Activated CD4-positive, alpha-beta T cell treated with anti-CD3 and anti-CD28 coated beads for 36 hours (primary cell): Measurements from ENCODE around the gene HYOU1. TPM values are rescaled to one million over a fixed set of nuclear protein-coding genes. Genes with fewer than 3 reads are reported as not detected.

ENCODE experiments used
- ATAC-seq: fragments of 200-7000 bp; cut with Tn5 transposase; one replicate; pipeline ENCODE4 v1.10.0; 2021; ENCODE audit warnings: mild to moderate bottlenecking, moderate library complexity
- CTCF ChIA-PET: fragments of 350-600 bp; sonication (Branson Sonifier 250); formaldehyde crosslinking; loops from one replicate; lab custom pipeline; 2021; ENCODE audit warnings: antibody characterized with exemption; lab: Charles Lee
- POLR2A ChIA-PET: fragments of 350-600 bp; sonication (Branson Sonifier 250); formaldehyde crosslinking; loops from one replicate; lab custom pipeline; 2021; ENCODE audit warnings: antibody characterized with exemption, inconsistent platforms; lab: Charles Lee
- DNase-seq: peaks from one replicate; pipeline ENCODE4 v3.0.0-alpha.2; 2020
- H3K27ac Mint-ChIP-seq: one replicate; pipeline ENCODE4 v1.8.0; 2021; ENCODE audit warnings: mixed read lengths
- H3K27me3 Mint-ChIP-seq: one replicate; pipeline ENCODE4 v1.8.0; 2021; ENCODE audit warnings: mixed read lengths
- H3K36me3 Mint-ChIP-seq: one replicate; pipeline ENCODE4 v1.8.0; 2021; ENCODE audit warnings: low read depth, mixed read lengths
- H3K4me1 Mint-ChIP-seq: one replicate; pipeline ENCODE4 v1.8.0; 2021; ENCODE audit warnings: mixed read lengths
- H3K4me3 Mint-ChIP-seq: one replicate; pipeline ENCODE4 v1.8.0; 2021; ENCODE audit warnings: mild to moderate bottlenecking, moderate library complexity, mixed read lengths
- H3K9me3 Mint-ChIP-seq: one replicate; pipeline ENCODE4 v1.8.0; 2021; ENCODE audit warnings: low read depth, mixed read lengths
- intact Hi-C, 2 experiments: fragments of 100-400 bp; cut with DNase I in 1 of 2; cut with micrococcal nuclease in 1 of 2; formaldehyde crosslinking; loops; one replicate each; pipeline versions ENCODE4 v1.14.2 to v1.15.1; 2022 to 2024; cut with DNase I, micrococcal nuclease
- total RNA-seq, 2 experiments: library from RNA; stranded (reverse); gene quantifications; one replicate each; pipeline ENCODE4 v1.2.3, GENCODE V29; 2021

The HYOU1 gene
- total RNA-seq, 2 experiments from 2014 or later, result 104 to 114 TPM

GRCh38 chr11:119085437-119085847, 28.4 kb upstream of the HYOU1 start:
- Mint-ChIP-seq H3K4me1 (peaks cover 22% of the 10 kb centered on the region), H3K36me3 (peaks cover 7% of the 10 kb centered on the region), H3K9me3 (no peaks in the 10 kb centered on the region), H3K27me3 (no peaks in the 10 kb centered on the region), H3K27ac (peak overlapping the region; percentile 92), H3K4me3 (peak overlapping the region; percentile 97)
- ChIA-PET CTCF (interaction anchor here (0.8 to 2.6 kb wide), 5 partner anchors 14 to 240 kb away, joined by 3 to 12 read pairs (median 7); partner anchors contain the start of genes DPAGT1 and VPS11), POLR2A (interaction anchor here (0.6 to 3.0 kb wide), 11 partner anchors 9 to 120 kb away, joined by 3 to 28 read pairs (median 8); partner anchors contain the start of genes C2CD2L, CBL, DPAGT1 and HINFP)
- peak; percentile 63 for DNase-seq
- ATAC-seq, result peak; percentile 37
- intact Hi-C loops, result loop anchor here (1.0 kb wide), 3 partner anchors 10 to 55 kb away; partner anchors contain the start of genes DPAGT1 (in 1 of the 2) and SLC37A4 (in 1 of the 2)

DNA sequence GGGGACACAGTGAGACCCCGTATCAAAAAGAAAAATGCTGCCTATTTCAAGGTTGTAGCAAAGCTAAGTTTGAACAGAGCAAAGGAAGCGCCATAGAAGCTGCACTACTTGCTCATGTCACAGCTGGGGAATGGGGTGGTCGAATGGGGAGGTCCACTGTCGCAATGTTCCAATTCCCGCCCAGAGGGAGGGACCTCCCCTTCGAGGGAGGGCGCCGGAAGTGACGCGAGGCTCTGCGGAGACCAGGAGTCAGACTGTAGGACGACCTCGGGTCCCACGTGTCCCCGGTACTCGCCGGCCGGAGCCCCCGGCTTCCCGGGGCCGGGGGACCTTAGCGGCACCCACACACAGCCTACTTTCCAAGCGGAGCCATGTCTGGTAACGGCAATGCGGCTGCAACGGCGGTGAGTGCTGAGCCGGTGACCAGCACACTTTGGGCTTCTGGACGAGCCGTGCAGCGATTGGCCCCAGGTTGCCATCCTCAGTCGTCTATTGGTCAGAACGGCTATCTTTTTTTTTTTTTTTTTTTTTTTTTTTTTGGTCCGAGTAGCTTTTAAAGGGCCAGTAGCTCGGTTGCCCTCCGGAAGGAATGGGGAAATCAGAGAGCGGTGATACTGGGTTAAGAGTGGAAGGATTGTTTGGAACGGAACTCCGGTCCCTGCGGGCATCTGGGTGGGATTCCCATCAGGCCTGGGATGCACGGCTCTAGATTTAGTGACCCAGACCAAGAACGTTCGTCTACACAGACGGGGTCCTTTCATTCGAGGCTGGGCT, 27.8 kb upstream of the HYOU1 start, which contains the start of gene HMBS:
Gene HMBS (plus strand): TSS at position 219 of the 774 bp plus-strand sequence. CDS start 153 bp downstream, at position 372.
- POLR2A ChIA-PET, result interaction anchor here (0.6 to 3.0 kb wide), 11 partner anchors 8 to 121 kb away, joined by 3 to 28 read pairs (median 8); partner anchors contain the start of genes C2CD2L, CBL, DPAGT1 and VPS11

GRCh38 chr11:119081682-119082260, 24.8 kb upstream of the HYOU1 start:
- DNase-seq (no peak), ATAC-seq (no peak)
- Mint-ChIP-seq H3K9me3 (no peaks in the 10 kb centered on the region), H3K27ac (peak overlapping the region; percentile 40), H3K4me1 (peaks cover 16% of the 10 kb centered on the region), H3K36me3 (peaks cover 30% of the 10 kb centered on the region), H3K4me3 (no peak overlapping the region), H3K27me3 (no peaks in the 10 kb centered on the region)
- ChIA-PET POLR2A (interaction anchor here (0.6 to 1.3 kb wide), 2 partner anchors 14 to 108 kb away, joined by 3 to 6 read pairs; a partner anchor contains a TSS), CTCF (interaction anchor here (0.8 to 1.3 kb wide), 2 partner anchors 14 to 152 kb away, joined by 3 to 6 read pairs; partner anchors contain the start of gene VPS11)
- intact Hi-C loops, result no loop called here

More for the DNA sequence above, 27.8 kb upstream of the HYOU1 start, which contains the start of gene HMBS:
- Mint-ChIP-seq H3K4me1 (peaks cover 22% of the 10 kb centered on the region), H3K27ac (peak within 1 kb of the TSS; percentile 92), H3K4me3 (peak within 1 kb of the TSS; percentile 97), H3K9me3 (no peaks in the 10 kb centered on the region), H3K27me3 (no peaks in the 10 kb centered on the region), H3K36me3 (peaks cover 7% of the 10 kb centered on the region)
- peak; percentile 94 for ATAC-seq
- CTCF ChIA-PET, result interaction anchor here (0.6 to 2.6 kb wide), 16 partner anchors 11 to 271 kb away, joined by 3 to 12 read pairs (median 4); partner anchors contain the start of genes DPAGT1 and VPS11
- intact Hi-C loops, result loop anchor here (1.0 kb wide), 8 partner anchors 10 to 67 kb away; partner anchors contain the start of genes DPAGT1 (in 2 of the 2), VPS11 (in 2 of the 2), C2CD2L (in 1 of the 2) and HINFP (in 1 of the 2)
- peak; percentile 96 for DNase-seq

- CTCF ChIA-PET, result interaction anchor here (1.9 kb wide), 1 partner anchor 13 kb away, joined by 6 read pairs; no protein-coding TSS in a partner anchor
These were observed 21.8 kb upstream of the HYOU1 start for GRCh38 chr11:119078675-119079420.

GRCh38 chr11:119077839-119078238, 20.8 kb upstream of the HYOU1 start:
- Mint-ChIP-seq H3K4me3 (no peak overlapping the region), H3K9me3 (no peaks in the 10 kb centered on the region), H3K27me3 (no peaks in the 10 kb centered on the region), H3K36me3 (peaks cover 45% of the 10 kb centered on the region), H3K27ac (no peak overlapping the region), H3K4me1 (no peaks in the 10 kb centered on the region)
- intact Hi-C loops, result no loop called here
- ChIA-PET CTCF (interaction anchor here (1.9 kb wide), 1 partner anchor 12 kb away, joined by 6 read pairs; no protein-coding TSS in a partner anchor), POLR2A (no interaction called here)
- DNase-seq, result no peak
- ATAC-seq, result no peak

More at GRCh38 chr11:119078675-119079420, 21.8 kb upstream of the HYOU1 start:
- Mint-ChIP-seq H3K27me3 (no peaks in the 10 kb centered on the region), H3K4me3 (no peak overlapping the region), H3K27ac (no peak overlapping the region), H3K4me1 (no peaks in the 10 kb centered on the region), H3K36me3 (peaks cover 37% of the 10 kb centered on the region), H3K9me3 (no peaks in the 10 kb centered on the region)
- no peak for ATAC-seq
- POLR2A ChIA-PET, result no interaction called here
- no peak for DNase-seq
- intact Hi-C loops, result no loop called here

- H3K4me1 Mint-ChIP-seq, result peaks cover 34% of the 10 kb centered on the region
- POLR2A ChIA-PET, result interaction anchor here (0.7 to 2.0 kb wide), 10 partner anchors 11 to 51 kb away, joined by 3 to 28 read pairs (median 11); partner anchors contain the start of genes C2CD2L, DPAGT1, HMBS and HYOU1
These were observed 10.6 kb upstream of the HYOU1 start, which contains the start of gene VPS11 for GRCh38 chr11:119067371-119068222. VPS11 (plus strand) TSS chr11:119067818; CDS start chr11:119067824, 6 bp downstream.

GRCh38 chr11:119065369-119065768, 8.4 kb upstream of the HYOU1 start:
- peak; percentile 30 for ATAC-seq
- Mint-ChIP-seq H3K4me3 (peak overlapping the region; percentile 4), H3K27ac (peak overlapping the region; percentile 8), H3K36me3 (peaks cover 4% of the 10 kb centered on the region), H3K27me3 (no peaks in the 10 kb centered on the region), H3K9me3 (no peaks in the 10 kb centered on the region), H3K4me1 (peaks cover 34% of the 10 kb centered on the region)
- ChIA-PET POLR2A (interaction anchor here (0.6 to 1.1 kb wide), 2 partner anchors 10 to 135 kb away, joined by 3 to 4 read pairs; no protein-coding TSS in a partner anchor), CTCF (interaction anchor here (0.6 to 3.9 kb wide), 10 partner anchors 10 to 291 kb away, joined by 3 to 16 read pairs (median 3); partner anchors contain the start of gene HINFP)
- peak; percentile 67 for DNase-seq
- intact Hi-C loops, result loop anchor here in 1 of 2 experiments (1.0 kb wide), 1 partner anchor 132 kb away; no protein-coding TSS in a partner anchor

More at GRCh38 chr11:119067371-119068222, 10.6 kb upstream of the HYOU1 start, which contains the start of gene VPS11:
- peak; percentile 100 for DNase-seq
- Mint-ChIP-seq H3K27me3 (no peaks in the 10 kb centered on the region), H3K27ac (peak within 1 kb of the TSS; percentile 98), H3K9me3 (no peaks in the 10 kb centered on the region), H3K4me3 (peak within 1 kb of the TSS; percentile 87), H3K36me3 (peaks cover 7% of the 10 kb centered on the region)
- CTCF ChIA-PET, result interaction anchor here (0.6 to 3.9 kb wide), 26 partner anchors 10 to 458 kb away, joined by 3 to 20 read pairs (median 4); partner anchors contain the start of genes C2CD2L, CBL, DPAGT1 and HMBS
- intact Hi-C loops, result loop anchor here (1.0 to 2.0 kb wide), 14 partner anchors 10 to 271 kb away; partner anchors contain the start of genes HINFP (in 2 of the 2), HMBS (in 2 of the 2), HYOU1 (in 2 of the 2) and RPS25 (in 2 of the 2)
- ATAC-seq, result peak; percentile 98

DNA sequence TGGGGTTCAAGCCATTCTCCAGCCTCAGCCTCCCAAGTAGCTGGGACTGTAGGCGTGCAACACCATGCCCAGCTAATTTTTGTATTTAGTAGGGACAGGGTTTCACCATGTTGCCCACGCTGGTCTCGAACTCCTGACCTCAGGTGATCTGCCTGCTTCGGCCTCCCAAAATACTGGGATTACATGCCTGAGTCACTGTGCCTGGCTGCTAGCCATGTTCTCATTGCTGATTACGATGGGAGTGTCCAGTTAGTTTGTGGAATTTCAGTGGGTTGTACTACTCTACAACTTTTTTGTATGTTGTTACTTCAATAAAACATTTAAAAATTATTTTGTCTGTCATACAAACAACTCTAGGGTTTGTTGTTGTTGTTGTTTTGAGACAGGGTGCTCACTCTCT, 5.8 kb upstream of the HYOU1 start:
- Mint-ChIP-seq H3K9me3 (no peaks in the 10 kb centered on the region), H3K4me1 (peaks cover 32% of the 10 kb centered on the region), H3K27ac (no peak overlapping the region), H3K27me3 (no peaks in the 10 kb centered on the region), H3K36me3 (peaks cover 2% of the 10 kb centered on the region), H3K4me3 (no peak overlapping the region)
- intact Hi-C loops, result no loop called here
- ATAC-seq (no peak), DNase-seq (no peak)
- ChIA-PET CTCF (interaction anchor here (0.9 to 1.6 kb wide), 3 partner anchors 22 to 33 kb away, joined by 3 to 6 read pairs (median 3); partner anchors contain the start of gene HMBS), POLR2A (no interaction called here)

DNA sequence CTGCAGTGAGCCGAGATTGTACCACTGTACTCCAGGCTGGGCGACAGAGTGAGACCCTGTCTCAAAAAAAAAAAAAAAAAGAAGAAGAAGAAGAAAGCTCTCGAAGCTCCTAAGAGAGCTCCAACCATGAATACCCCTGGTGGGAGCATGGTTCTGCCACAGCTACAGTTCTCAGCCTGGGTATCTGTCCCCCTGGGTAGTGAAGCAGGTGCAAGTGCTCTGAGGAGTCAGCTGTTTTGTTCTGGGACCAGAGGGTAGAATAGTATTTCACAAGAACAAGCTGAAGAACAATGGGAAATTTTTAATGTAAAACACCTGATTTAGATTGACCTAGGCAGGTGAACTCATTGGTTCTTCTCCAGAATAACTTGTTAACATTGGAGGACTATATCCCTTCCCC, 4.3 kb upstream of the HYOU1 start:
- Mint-ChIP-seq H3K9me3 (no peaks in the 10 kb centered on the region), H3K36me3 (peaks cover 2% of the 10 kb centered on the region), H3K27ac (no peak overlapping the region), H3K4me3 (no peak overlapping the region), H3K4me1 (peaks cover 23% of the 10 kb centered on the region), H3K27me3 (no peaks in the 10 kb centered on the region)
- ATAC-seq, result no peak
- POLR2A ChIA-PET, result no interaction called here
- intact Hi-C loops, result no loop called here
- CTCF ChIA-PET, result interaction anchor here (0.7 to 1.3 kb wide), 2 partner anchors 23 to 551 kb away, joined by 3 to 6 read pairs; partner anchors contain the start of gene HMBS
- no peak for DNase-seq
